NCI-H2227 (cell line): ENCODE results near the gene HSPB9.
"Not testable (repeated sequence)": the region's sequence is repeated elsewhere in the genome, so short reads cannot be mapped to it uniquely, and the experiment has no call there.

ENCODE experiments used
- DNase-seq: peaks from one replicate; lab custom pipeline; 2025; ENCODE audit not compliant: unreplicated experiment; lab: John Stamatoyannopoulos, UW

Gene HSPB9

DNA sequence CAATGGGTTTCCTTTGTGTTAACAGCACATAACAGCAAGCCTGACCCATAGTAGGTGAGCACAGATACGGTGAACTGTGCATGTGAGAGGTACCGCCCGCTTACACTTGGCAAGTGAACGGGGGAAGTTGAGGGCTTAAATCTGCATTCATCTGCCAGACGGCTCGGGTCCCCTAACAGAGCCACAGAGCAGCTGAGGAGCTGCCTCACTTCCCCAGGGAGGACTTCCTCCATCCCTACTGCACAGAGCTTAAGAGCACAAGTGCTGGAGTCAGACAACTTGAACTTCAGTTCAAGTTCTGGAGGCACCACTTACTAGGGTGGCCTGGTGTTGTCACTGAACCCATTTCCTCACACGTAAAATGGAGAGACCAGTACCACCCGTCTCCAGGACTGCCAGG lies 18.8 kb downstream of the HSPB9 start:
- no peak for DNase-seq

DNA sequence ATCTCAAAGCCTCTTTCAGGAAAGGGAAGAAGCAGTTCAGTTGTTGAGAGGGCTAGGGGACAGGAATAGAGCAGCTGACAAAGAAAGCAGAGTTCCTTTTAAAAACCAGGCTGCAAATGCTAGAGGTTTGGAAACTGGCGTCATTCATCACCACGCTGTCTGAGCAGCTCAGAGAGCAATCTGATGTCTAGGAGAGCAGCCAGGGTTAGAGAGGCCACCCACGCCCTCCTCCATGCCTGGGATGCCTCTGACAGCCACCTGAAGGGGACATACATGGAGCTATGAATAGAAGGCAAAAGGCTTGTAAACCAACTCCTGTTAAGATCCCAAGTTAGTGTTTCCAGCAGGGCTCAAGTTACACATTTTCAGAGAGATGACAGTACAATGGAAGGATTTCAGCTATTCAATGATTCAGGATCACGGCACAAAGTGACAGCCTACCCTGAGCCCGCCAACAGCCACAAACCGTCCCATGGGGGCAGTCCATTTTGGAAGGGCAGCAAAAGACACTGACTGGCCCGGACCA lies 19.8 kb downstream of the HSPB9 start:
- DNase-seq: no peak

DNA sequence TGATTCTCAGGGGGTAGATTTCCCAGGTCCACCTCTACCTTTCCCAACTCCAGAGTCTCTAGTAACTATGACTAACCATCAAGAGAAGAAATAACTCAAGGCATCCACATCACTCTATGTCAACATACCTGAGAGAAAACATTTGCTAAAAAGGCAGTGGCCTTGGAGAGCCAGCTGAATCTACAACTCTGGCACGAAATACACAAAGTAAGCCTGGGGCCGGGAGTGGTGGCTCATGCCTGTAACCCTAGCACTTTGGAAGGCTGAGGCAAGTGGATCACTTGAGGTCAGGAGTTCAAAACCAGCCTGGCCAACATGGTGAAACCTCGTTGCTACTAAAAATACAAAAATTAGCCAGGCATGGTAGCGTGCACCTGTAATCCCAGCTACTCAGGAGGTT lies 20.5 kb downstream of the HSPB9 start:
- not testable (repeated sequence) for DNase-seq

DNA sequence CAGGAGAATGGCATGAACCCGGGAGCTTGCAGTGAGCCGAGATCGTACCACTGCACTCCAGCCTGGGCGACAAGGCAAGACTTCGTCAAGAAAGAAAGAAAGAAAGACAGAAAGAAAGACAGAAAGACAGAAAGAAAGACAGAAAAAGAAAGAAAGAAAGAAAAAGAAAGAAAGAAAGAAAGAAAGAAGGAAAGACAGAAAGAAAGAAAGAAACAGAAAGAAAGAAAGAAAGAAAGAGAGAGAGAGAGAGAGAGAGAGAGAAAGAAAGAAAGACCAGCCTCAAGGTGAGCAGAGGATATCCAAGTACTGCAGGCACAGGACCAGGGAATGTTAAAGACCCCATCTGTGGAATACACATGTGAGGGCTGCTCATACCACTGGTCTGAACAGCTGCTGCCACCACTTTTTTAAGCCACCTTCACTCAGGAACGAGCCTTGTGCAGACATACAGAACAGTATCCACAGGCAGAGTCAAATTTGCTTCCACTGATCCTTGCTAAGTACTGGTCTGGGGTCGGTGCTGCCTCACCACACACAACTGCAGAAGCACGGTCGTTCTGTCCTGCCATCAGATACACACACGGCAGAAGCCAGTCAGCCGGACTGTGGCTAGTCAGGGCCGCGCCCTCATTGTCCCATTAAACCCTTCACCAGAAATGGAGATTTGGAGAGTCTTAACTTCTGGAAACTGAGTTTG lies 24.5 kb downstream of the HSPB9 start:
- DNase-seq: no peak

DNA sequence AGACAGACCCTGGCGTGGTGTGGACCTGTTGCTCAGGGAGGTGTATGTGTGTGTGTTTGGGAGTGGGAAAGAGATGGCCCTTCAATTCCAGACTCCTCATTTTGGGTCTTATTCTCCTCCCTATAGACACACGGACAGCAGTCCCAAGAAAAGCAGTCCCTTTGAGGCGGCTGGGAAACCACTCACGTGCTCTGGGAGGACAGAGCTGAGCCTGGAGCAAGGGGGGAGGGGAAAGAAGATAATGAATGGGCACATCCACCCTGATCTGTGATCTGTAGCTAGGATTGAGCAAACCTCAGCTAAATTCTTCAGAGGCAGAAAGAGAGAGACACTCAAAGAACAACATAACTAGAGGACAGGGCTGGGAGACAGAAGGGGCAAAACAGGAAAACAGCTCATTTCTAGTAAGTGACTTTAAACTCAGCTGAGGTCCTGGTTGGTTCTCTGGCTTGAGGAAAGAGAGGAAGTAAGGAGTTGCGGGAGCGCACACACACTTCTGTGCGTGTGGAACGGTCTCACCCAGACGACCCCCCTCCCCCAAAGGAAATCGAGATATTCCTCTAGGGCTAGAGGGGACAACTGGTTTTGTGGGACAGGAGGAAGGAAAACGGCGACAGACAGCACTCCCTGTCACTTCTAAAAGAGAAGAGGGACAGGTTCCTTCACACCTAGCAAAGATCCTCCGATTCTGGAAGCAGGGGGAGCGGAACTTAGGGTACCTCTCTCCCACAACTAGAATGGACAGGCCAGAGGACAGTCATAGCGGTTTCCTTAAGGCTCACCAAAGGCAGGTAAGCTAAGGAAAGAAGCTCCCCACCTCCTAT lies 31.5 kb downstream of the HSPB9 start:
- peak; percentile 33 for DNase-seq

DNA sequence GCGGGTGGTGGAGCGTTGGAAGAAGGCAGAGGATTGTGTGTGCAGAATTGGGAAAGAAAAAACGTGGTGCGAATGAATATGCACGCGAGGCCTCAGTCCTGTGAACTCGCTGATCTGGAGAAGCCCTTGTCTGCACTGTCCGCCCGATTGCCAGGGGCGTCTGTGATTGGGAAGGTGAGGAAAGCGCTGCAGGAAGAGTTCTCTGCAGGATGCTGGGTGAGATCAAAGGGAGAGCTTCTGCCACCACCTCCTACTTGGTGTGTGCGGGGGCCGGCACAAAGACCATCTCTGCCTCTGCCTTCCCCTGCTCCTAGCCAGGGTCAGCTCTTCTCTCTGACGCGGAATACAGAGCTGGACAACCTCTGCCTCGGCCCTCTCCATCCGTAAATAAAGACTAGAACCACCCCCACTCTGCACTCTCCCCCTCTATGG lies 33.0 kb downstream of the HSPB9 start:
- DNase-seq: peak; percentile 44

DNA sequence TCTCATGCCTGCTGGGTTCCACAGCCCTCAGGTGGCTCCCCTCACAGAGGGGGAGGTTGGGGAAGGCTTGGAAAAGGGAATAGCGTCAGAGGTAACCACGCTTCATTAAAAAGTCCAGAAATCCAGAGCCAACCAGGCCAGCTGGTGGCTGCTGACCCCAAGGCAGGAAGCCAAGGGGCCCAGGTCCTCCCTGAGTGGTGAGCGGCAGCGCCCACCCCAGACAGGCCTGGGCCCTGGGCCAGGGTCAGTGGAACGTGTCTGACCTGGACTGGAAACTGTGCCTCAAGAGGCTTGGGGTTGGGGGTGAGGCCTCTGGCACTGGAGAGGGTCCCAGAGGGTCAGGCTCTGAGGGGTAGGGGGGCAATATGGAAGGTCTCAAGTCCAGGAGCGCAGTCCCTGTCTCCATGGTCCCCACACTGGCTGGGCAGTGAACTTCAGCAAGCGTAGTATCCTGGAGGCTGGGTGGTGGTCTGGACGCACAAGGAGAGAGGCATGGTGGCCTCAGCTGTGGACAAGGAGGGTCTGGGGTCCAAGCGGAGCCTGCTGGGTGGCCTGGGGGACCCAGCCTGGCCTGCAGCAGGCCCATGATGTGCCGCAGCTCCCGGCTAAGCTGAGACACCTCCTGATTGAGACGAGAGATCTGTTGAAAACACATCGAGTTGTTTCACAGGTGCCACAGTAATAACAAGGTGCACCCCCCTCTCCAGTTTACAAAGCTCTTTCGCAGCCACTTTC lies 37.4 kb downstream of the HSPB9 start:
- DNase-seq: no peak

DNA sequence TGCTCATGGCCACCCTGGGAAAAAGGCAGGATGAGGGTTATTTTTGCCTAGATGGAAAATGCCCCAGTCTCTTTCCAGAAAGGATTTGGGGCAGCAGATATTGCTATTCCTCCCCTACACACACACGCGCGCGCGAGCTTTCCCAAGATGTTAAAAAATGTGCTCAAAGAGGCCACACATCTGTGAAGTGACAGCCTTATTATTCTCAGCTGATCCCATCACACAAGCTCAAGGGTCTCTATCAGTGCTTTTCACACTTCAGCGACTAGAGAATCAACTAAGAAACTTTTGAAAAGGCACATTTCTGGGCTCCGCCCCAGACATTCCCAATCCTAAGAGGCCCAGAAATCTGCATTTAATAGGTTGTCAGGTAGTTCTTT lies 37.9 kb downstream of the HSPB9 start:
- DNase-seq: no peak

DNA sequence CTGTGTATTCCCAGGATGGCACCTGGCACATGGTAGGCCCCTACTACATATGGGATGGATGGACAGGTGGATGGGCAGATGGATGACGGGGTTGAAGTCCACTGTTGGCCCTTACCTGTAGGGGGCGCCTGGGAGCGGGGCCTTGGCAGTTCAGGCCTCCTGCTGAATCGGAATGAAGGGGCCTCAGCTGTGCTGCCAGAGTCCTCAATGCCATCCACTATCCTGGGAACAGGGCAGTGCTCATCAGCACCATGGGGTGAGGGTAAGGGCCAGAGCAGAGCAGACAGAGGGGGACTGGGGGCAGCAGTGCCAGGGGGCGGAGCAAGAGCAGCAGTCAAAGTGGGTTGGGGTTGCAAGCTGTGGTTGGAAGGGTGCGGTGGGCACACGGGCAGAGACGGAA lies 40.5 kb downstream of the HSPB9 start:
- peak; percentile 22 for DNase-seq

DNA sequence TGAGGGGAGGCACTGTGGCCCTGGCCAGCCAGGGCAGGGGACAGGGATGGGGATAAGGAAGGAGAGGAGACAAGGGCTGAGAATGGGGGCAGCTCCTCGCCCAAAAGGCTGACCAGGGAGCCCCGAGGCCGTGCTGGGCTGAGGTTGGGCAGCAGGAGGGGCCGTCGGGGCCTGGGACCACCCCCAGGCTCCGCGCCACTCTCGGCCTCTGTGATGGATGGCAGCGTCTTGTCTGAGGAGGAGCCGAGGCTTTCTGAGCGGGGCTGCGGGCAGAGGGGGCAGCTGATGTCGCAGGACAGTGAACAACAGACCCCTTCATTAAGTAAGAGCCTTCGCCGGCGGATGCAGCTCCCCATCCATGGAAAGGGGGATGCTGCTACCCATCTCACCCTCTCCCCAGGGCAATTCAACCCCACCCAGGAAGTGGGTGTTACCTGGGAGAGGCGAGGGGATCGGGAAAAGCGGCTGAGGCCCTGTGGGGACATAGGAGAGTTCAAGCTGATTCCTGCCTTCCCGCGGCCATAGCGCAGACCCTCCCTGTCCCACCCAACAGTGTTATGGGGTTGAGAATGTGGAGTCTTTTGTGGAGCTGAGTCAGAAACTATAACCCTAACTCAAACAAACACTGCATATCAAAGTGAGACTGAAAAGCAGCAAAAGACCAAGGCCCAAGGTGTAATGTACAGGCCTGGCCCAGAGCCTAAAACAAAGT lies 41.2 kb downstream of the HSPB9 start:
- no peak for DNase-seq

DNA sequence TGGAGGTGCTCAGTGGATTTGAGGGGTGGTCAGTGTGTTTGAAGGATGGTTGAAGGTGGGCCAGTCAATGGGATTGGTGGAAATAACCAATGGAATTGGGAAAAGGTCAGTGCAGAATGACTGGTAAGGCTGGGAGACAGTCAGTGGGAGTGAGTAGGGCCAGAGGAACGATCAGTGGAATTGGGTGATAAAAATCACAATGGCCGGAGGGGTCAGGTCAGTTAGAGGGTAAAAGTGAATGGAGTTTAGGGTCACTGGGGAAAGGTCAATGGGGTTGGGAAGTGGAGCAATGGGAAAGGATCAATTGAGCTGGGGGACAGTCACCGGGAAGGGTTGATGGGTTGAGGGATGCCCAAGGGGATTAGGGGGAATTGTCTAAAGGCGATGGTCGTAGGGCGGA lies 43.1 kb downstream of the HSPB9 start:
- DNase-seq: no peak

DNA sequence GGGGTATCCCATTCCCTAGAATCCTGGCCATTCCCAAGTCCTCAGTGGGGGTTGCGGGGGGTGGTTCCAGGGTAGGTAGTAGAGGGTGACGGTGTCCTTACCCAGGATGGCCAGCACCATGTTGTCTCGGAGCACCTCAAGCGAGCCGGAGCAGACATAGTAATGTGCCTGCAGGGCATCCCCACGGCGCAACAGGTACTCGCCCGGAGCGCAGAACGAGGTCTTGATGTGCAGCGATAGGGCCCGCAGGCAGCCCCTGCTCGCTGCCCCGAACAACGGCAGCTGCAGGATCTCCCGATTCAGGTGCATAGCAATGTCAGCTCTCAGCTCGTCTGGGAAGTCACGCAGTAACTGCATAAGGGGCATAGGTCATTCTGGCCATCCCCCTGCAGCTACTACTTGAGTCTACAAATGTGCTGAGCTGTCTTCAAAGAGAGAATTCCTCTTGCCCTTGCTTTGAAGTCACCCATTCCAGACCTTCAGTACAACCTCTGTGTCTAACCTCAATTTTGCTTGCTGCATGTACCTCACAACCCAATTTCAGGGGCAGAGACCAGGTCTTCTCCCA lies 43.7 kb downstream of the HSPB9 start:
- DNase-seq: no peak

DNA sequence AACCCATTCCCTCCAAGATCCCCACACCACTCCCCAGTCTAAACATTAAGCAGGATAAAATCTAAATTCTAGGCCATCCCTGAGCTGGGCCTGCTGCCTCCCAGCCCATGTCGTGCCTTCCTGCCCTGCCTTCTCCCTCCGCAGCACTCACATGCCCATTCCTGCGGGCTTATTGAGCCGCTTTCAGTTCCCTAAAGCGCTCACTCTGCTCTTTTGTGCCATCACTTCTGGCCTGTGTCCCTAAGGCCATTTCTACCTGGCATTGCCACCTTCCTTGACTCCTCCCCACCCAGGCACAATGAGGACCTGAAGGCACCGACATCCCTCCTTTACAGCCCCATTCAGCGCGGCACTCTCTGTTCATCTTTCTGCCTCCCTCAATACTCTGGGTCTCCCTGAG lies 45.2 kb downstream of the HSPB9 start:
- DNase-seq: no peak

DNA sequence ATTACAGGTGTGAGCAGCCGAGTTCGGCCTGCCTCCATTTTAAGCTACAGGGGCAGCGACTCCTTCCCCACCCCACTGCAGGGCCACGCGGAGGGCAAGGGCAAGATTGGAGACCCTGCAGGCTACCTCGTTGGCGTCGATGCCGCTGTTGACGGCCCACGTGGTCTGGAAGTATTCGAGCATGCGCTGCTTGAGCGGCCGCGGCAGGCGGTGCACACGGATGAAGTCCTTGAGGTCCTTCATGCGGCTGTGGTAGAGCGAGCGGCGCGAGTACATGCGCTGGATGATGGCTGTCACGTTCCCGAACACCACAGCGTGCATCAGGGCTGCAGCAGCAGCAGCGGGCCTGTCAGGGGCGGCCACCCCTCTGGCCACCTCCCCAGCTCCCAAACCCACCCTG lies 46.7 kb downstream of the HSPB9 start:
- no peak for DNase-seq

DNA sequence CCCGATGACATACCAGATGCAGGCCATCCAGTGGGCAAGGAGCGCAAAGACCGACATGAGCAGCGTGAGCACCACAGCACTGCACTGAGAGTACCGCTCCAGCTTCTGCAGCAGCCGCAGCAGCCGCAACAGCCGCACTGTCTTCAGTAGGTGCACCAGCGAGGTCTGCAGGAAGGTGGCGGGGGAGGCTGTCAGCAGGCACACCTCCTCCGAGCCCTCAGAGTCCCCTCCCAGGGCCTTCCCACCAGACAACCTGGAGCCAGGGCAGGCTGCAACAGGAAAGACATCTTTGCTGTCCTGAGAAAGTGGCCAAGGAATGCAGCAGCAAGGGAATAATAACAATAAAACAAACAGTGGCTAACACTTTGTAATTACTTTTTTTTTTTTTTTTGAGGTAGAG lies 49.2 kb downstream of the HSPB9 start:
- peak; percentile 19 for DNase-seq
